SK-N-SH treated with all-trans-retinoic acid at 6 μM for 48 hours (cell line): ENCODE results near the gene TYW5.

ENCODE experiments used
- BACH2 ChIP-seq: fragments of 250-450 bp; sonication (Bioruptor Pico); IDR thresholded peaks from 2 replicates; pipeline ENCODE4 v1.9.0; 2021; ENCODE audit warnings: mild to moderate bottlenecking, borderline replicate concordance
- OSR1 ChIP-seq: fragments of 250-450 bp; sonication (Bioruptor Pico); IDR thresholded peaks from 2 replicates; pipeline ENCODE4 v1.8.0; 2022; ENCODE audit warnings: moderate library complexity, mild to moderate bottlenecking, inconsistent platforms
- PPARA ChIP-seq: fragments of 250-450 bp; sonication (Bioruptor Pico); IDR thresholded peaks from 2 replicates; pipeline ENCODE4 v1.5.0; 2020; ENCODE audit warnings: mild to moderate bottlenecking, borderline replicate concordance
- RARB ChIP-seq: fragments of 250-450 bp; sonication (Bioruptor Pico); IDR thresholded peaks from 2 replicates; pipeline ENCODE4 v1.8.0; 2021; ENCODE audit warnings: mild to moderate bottlenecking, moderate library complexity
- ZFP3 ChIP-seq: fragments of 250-450 bp; sonication (Bioruptor Pico); IDR thresholded peaks from 2 replicates; pipeline ENCODE4 v1.5.0; 2020; ENCODE audit warnings: mild to moderate bottlenecking, moderate library complexity
- TF ChIP-seq, protein P1 (sequence below): fragments of 250-450 bp; sonication (Bioruptor Pico); IDR thresholded peaks from 2 replicates; pipeline ENCODE4 v1.8.0; 2020; ENCODE audit warnings: mild to moderate bottlenecking, moderate library complexity, borderline replicate concordance
- TF ChIP-seq, protein P2 (sequence below): fragments of 250-450 bp; sonication (Bioruptor Pico); IDR thresholded peaks from 2 replicates; pipeline ENCODE4 v1.8.0; 2021; ENCODE audit warnings: low read depth, mild to moderate bottlenecking, moderate library complexity, borderline replicate concordance

DNA sequence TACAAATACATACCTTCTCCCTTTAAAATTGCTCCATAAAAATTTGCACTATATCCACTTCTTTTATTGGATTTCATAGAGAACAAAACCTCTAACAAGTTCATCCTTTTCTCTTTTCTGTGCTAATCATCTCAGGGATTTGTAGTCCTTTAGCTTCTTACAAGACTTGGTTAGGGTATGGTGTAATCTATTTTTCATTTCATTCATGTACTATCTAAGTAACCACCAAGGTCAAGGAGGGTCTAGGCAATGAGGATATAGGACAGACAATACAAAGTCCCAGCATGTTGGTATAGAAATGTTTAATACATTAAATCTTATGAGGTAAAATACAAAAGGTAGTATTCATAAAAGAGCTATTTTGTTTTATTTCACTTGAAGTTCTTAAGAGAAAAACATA, 26.7 kb downstream of the TYW5 start:
- TF ChIP-seq OSR1 (CRISPR knock-in tag) = no peak
- TF ChIP-seq ZFP3 (CRISPR knock-in tag) = no peak
- TF ChIP-seq PPARA (CRISPR knock-in tag) = no peak
- no peak for TF ChIP-seq BACH2 (CRISPR knock-in tag)
- TF ChIP-seq, protein P1, sequence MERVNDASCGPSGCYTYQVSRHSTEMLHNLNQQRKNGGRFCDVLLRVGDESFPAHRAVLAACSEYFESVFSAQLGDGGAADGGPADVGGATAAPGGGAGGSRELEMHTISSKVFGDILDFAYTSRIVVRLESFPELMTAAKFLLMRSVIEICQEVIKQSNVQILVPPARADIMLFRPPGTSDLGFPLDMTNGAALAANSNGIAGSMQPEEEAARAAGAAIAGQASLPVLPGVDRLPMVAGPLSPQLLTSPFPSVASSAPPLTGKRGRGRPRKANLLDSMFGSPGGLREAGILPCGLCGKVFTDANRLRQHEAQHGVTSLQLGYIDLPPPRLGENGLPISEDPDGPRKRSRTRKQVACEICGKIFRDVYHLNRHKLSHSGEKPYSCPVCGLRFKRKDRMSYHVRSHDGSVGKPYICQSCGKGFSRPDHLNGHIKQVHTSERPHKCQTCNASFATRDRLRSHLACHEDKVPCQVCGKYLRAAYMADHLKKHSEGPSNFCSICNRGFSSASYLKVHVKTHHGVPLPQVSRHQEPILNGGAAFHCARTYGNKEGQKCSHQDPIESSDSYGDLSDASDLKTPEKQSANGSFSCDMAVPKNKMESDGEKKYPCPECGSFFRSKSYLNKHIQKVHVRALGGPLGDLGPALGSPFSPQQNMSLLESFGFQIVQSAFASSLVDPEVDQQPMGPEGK (CRISPR knock-in tag) = no peak
- no peak for TF ChIP-seq RARB
- TF ChIP-seq, protein P2, sequence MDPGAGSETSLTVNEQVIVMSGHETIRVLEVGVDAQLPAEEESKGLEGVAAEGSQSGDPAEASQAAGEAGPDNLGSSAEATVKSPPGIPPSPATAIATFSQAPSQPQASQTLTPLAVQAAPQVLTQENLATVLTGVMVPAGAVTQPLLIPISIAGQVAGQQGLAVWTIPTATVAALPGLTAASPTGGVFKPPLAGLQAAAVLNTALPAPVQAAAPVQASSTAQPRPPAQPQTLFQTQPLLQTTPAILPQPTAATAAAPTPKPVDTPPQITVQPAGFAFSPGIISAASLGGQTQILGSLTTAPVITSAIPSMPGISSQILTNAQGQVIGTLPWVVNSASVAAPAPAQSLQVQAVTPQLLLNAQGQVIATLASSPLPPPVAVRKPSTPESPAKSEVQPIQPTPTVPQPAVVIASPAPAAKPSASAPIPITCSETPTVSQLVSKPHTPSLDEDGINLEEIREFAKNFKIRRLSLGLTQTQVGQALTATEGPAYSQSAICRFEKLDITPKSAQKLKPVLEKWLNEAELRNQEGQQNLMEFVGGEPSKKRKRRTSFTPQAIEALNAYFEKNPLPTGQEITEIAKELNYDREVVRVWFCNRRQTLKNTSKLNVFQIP (CRISPR knock-in tag) = no peak
